SK-N-MC (cell line): ENCODE results near the gene MFN2.

Experiments used
- DNase-seq: peaks from one replicate; pipeline ENCODE4 v3.0.0-alpha.2; 2011; ENCODE audit warnings: low read depth, low spot score
- H3K27ac ChIP-seq: fragments of 200-600 bp; sonication (generic); 2 replicates; pipeline ENCODE4 v1.5.1; 2016; ENCODE audit warnings: mixed run types
- H3K36me3 ChIP-seq: fragments of 200-600 bp; sonication (generic); 2 replicates; pipeline ENCODE4 v1.6.1; 2017; ENCODE audit warnings: antibody characterized with exemption, low read length, mixed read lengths; ENCODE audit not compliant: insufficient read depth
- H3K4me3 ChIP-seq: fragments of 200-600 bp; sonication (generic); 2 replicates; pipeline ENCODE4 v1.5.1; 2016
- H3K9ac ChIP-seq: fragments of 200-600 bp; sonication (generic); 2 replicates; pipeline ENCODE4 v1.8.0; 2017; ENCODE audit warnings: mixed run types, mixed read lengths; ENCODE audit not compliant: insufficient read length
- H3K9me3 ChIP-seq: fragments of 200-600 bp; sonication (generic); 2 replicates; pipeline ENCODE4 v1.6.1; 2017; ENCODE audit warnings: low read depth, mild to moderate bottlenecking, antibody characterized with exemption, low read length, moderate library complexity, mixed read lengths
- EZH2 ChIP-seq: fragments of 200-600 bp; sonication (generic); IDR thresholded peaks from one replicate; pipeline ENCODE4 v1.6.1; 2017; ENCODE audit warnings: antibody characterized with exemption
- FOXP2 ChIP-seq: optimal IDR thresholded peaks from 2 replicates; pipeline ENCODE3; 2011; ENCODE audit warnings: mild to moderate bottlenecking, moderate library complexity; ENCODE audit not compliant: insufficient read depth; ENCODE audit errors: extremely low read length, control extremely low read depth
- POLR2AphosphoS5 ChIP-seq: IDR thresholded peaks from 2 replicates; pipeline ENCODE4 v1.6.1; 2012; ENCODE audit warnings: mild to moderate bottlenecking, low read depth, low read length, borderline replicate concordance

MFN2 gene

GRCh38 chr1:12060500-12060899 is 80.3 kb downstream of the MFN2 start:
- no peak overlapping the region for H3K4me3 ChIP-seq
- H3K9ac ChIP-seq = no peak overlapping the region
- no peak overlapping the region for H3K27ac ChIP-seq
- no peaks in the 10 kb centered on the region for H3K36me3 ChIP-seq
- TF ChIP-seq FOXP2 = no peak
- TF ChIP-seq EZH2 = no peak
- TF ChIP-seq POLR2AphosphoS5 = no peak
- no peak for DNase-seq
- H3K9me3 ChIP-seq = no peaks in the 10 kb centered on the region
